HG02852 (cell line): ENCODE results near the gene TOLLIP.

ENCODE experiments used
- ATAC-seq: cut with Tn5 transposase; IDR thresholded peaks from one replicate; pipeline ENCODE4 v1.9.1; 2021; ENCODE audit warnings: mild to moderate bottlenecking, moderate library complexity; ENCODE audit not compliant: unreplicated experiment

The TOLLIP gene

DNA sequence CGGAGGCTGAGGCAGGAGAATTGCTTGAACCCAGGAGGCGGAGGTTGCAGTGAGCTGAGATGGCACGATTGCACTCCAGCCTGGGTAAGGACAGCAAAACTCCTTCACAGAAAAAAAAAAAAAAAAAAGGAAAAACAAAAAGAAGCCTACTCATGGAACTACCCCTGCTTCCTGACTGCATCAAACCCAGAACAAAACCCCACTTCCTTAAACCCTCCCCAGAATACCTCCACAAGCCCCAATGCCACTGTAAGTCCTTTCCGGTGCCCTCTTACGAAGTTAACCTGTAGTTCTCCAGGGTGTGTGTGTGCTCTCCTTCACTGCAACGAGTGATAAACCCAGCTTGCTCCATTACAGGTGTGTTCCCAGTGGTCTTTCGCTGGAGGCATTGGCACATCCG, 8.6 kb upstream of the TOLLIP start:
- ATAC-seq = no peak

GRCh38 chr11:1317432-1317831, 8.0 kb upstream of the TOLLIP start:
- ATAC-seq = no peak

- ATAC-seq = no peak
These were observed 1.5 kb upstream of the TOLLIP start for GRCh38 chr11:1310772-1311468.

GRCh38 chr11:1310318-1310687, 871 bp upstream of the TOLLIP start:
- ATAC-seq = no peak

DNA sequence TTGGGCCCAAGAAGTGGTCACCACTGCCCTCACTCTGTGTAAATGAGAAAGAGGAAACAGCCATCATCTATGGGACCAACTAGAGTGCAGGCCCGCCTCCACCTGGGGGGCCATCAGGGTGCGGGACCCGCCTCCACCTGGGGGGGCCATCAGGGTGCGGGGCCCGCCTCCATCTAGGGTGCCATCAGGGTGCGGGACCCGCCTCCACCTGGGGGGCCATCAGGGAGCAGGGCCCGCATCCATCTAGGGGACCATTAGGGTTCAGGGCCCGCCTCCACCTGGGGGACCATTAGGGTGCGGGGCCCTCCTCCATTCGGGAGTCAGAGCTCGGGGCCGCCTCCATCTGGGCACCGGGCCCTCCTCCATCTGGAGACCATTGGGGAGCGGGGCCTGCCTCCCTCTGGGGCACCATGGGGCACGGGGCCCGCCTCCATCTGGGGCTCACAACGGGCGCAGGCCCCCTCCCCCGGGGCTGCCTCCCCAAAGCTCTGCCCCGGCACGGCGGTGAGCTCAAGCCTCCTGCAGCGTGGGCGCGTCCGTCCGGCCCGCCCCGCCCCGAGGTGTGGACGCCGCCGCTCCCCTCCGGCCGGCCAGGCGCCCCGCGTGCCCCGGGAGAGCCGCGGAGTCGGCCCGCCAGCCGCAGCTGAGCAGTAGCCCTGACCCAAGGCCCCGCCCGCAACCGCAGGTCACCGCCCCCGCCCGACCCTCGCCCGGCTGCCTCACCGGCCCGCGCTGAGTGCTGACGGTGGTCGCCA, 512 bp downstream of the TOLLIP start:
- peak; percentile 49 for ATAC-seq

- no peak for ATAC-seq
These were observed 1.3 kb downstream of the TOLLIP start for GRCh38 chr11:1307998-1308742.

DNA sequence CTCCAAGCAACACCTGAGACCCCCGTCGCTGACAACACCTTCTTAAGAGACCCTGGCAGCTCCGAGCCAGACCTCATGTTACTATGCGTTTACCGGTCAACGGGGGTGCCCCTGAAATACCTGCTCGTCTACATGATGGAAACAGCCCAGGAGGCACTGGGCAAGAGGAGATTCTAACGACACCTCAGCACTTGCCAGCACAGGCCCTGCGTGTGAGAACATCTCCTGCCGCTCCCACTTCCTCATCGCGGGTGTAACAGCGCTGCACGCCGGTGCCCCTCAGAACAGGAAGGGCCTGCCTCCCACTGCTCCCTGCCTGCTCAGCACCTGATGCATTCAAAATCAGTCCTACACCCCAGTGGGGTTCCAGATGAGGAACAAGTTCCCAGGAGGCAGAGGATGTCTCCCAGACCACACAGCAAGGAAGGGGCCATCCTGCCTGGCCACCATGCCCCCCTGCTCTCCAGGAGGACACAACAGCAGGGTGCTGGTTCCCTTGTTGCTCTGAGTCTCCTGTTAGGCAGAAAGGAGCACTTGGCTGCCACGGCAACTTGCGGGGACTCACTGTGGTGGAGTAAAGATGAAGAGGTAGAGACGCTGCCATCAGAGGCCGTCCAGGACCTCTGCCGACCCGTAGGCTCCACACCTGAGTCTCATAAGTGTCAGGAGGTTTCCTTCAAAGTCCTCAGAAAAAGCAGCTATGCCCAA, 2.1 kb downstream of the TOLLIP start:
- no peak for ATAC-seq

- ATAC-seq = no peak
These were observed 3.0 kb downstream of the TOLLIP start for GRCh38 chr11:1306186-1307162.

GRCh38 chr11:1305501-1306056, 3.9 kb downstream of the TOLLIP start:
- no peak for ATAC-seq

- no peak for ATAC-seq
These were observed 4.4 kb downstream of the TOLLIP start for GRCh38 chr11:1305063-1305495.

DNA sequence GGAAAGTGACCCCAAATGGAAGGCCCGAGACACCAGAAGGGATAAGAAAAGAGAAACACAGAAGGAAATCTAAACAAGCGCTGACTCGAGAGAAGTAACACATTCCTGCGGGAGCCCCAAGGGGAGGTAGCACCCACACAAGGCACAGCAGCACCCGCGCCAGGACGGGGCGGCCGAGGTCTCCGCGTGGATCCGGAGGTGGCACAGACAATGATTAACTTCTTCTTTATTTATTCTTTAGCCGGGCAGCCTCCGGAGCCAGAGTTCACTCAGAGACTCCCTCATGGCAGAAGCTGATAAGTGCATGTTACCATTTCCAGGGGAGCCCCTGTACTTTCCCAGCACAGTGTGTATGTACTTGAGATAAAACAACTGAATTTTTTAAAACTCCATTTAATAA, 5.1 kb downstream of the TOLLIP start:
- ATAC-seq = no peak

- no peak for ATAC-seq
These were observed 5.5 kb downstream of the TOLLIP start for GRCh38 chr11:1303973-1304372.

DNA sequence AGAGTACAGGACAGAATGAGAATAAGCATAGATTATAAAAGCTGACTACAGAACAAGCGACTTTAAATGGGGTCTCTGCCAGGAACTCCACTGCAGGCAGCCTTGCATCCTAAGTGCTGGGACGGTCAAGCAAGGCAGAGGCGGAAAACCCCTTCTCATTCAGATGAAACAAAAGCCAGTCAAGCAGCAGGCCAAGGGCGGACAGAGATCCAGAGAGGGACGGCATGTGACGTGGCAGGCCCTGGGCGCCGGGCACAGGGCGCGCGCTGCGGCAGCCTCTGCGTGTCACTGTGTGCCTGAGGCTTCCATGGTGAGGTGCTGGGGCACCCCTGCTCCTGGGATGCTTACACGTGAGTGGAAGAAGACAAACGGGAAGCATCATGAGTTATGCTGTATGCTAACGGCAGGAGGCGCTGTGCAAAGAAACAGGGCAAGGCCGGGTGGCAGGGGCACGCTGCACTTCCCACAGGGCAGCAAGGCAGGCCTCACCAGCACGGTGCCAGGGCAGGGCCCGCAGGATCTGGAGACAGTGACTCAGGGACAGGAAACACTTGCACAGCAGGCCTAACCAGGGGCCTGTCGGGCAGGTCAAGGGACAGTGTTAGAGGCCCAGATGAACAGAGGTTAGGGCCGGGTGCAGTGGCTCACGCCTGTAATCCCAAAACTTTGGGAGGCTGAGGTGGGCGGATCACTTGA, 6.2 kb downstream of the TOLLIP start:
- no peak for ATAC-seq

GRCh38 chr11:1302461-1303125, 6.8 kb downstream of the TOLLIP start:
- no peak for ATAC-seq

- ATAC-seq = no peak
These were observed 7.4 kb downstream of the TOLLIP start for GRCh38 chr11:1302041-1302460.

DNA sequence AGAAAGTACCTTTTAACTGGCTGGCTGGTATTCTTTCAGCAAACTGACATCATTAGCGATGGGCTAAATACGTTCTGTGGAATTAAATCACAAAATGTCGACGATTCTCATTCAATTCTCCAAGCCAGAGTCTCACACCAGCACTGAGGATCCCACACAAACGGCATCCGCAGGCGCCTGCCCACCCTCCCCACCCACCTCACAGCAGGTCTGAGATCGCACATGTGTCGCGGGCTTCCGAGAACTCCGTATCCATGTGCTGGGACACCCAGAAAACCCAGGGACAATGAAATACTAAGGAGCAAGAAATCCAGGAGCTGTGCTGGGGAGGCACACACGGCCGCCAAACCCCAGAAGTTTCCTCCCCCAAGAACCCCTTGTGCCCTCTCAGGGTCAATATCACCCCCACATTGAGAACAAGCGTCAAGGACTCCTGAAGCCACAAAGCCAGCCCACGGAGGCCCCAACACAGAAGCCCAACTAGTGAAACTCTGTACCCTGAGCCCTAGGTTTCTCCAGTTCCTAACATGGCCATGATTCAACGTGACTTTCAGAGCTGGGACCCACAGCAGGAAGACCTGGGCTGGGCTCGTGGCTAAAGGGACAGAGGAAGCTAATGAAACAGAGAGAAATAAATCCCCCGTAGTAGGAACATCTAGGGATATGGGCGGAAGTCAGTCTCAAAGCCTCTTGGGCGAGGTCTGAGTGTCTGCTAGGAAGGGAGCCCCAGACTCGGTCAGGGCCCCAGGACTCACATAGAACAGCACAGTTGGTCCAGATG, 8.0 kb downstream of the TOLLIP start:
- no peak for ATAC-seq

- ATAC-seq = no peak
These were observed 8.8 kb downstream of the TOLLIP start for GRCh38 chr11:1300569-1301187.
